HuH-7.5 (cell line): ENCODE data around the gene CYLC1.

Experiments used
- DNase-seq: peaks from one replicate; pipeline ENCODE4 v3.0.0; 2011; ENCODE audit warnings: low spot score

Gene CYLC1

GRCh38 chrX:83860846-83861245 is at the start of gene CYLC1:
Gene CYLC1 (plus strand): TSS chrX:83861146. CDS start chrX:83861183, 37 bp downstream.
- DNase-seq, result no peak

GRCh38 chrX:83819304-83819703 is 41.6 kb upstream of the CYLC1 start:
- no peak for DNase-seq

GRCh38 chrX:83829874-83830273 is 31.1 kb upstream of the CYLC1 start:
- DNase-seq, result no peak

GRCh38 chrX:83845397-83845796 is 15.5 kb upstream of the CYLC1 start:
- no peak for DNase-seq

GRCh38 chrX:83847339-83847738 is 13.6 kb upstream of the CYLC1 start:
- DNase-seq, result no peak

- no peak for DNase-seq
Observed at GRCh38 chrX:83888585-83888984, 27.6 kb downstream of the CYLC1 start.

- DNase-seq, result no peak
Observed at GRCh38 chrX:83892433-83892832, 31.5 kb downstream of the CYLC1 start.

- no peak for DNase-seq
Observed at GRCh38 chrX:83906921-83907320, 46.0 kb downstream of the CYLC1 start.

GRCh38 chrX:83916525-83916924 is 55.6 kb downstream of the CYLC1 start:
- DNase-seq, result no peak

GRCh38 chrX:83934220-83934619 is 73.3 kb downstream of the CYLC1 start:
- no peak for DNase-seq
